GM13977 (cell line): ENCODE results near the gene MAMDC2.

ENCODE experiments used
- DNase-seq: peaks from one replicate; pipeline ENCODE4 v3.0.0; 2012; ENCODE audit warnings: low spot score
- CTCF ChIP-seq: IDR thresholded peaks from 2 replicates; pipeline ENCODE4 v1.5.1; 2012; ENCODE audit warnings: mild to moderate bottlenecking, control low read depth; ENCODE audit not compliant: insufficient read depth; ENCODE audit errors: extremely low read depth, missing control alignments
- in situ Hi-C: fragments of 300-500 bp; cut with MboI; formaldehyde crosslinking; loops from one replicate; pipeline ENCODE4 v1.12.0; 2022; ENCODE audit warnings: low sequenced_read_pairs, low pct_unique_long_range_greater_than_20kb, mixed read lengths, inconsistent platforms; ENCODE audit not compliant: unreplicated experiment

MAMDC2 gene

GRCh38 chr9:70043689-70044489, at the start of gene MAMDC2:
MAMDC2 (plus strand) TSS chr9:70043848; CDS start chr9:70044198, 350 bp downstream.
- DNase-seq, result no peak
- in situ Hi-C loops, result no loop called here
- no peak for TF ChIP-seq CTCF

- no peak for TF ChIP-seq CTCF
- in situ Hi-C loops, result no loop called here
- DNase-seq, result no peak
These were observed 47.8 kb upstream of the MAMDC2 start for GRCh38 chr9:69995846-69996245.

GRCh38 chr9:69996967-69997366, 46.7 kb upstream of the MAMDC2 start:
- DNase-seq, result no peak
- in situ Hi-C loops, result no loop called here
- TF ChIP-seq CTCF, result no peak

- DNase-seq, result no peak
- in situ Hi-C loops, result no loop called here
- no peak for TF ChIP-seq CTCF
These were observed 46.1 kb upstream of the MAMDC2 start for GRCh38 chr9:69997524-69997923.

- in situ Hi-C loops, result no loop called here
- TF ChIP-seq CTCF, result no peak
These were observed 44.3 kb upstream of the MAMDC2 start for GRCh38 chr9:69999315-69999714.

GRCh38 chr9:70000469-70000868, 43.2 kb upstream of the MAMDC2 start:
- in situ Hi-C loops, result no loop called here
- no peak for DNase-seq
- no peak for TF ChIP-seq CTCF

More at GRCh38 chr9:69999315-69999714, 44.3 kb upstream of the MAMDC2 start:
- no peak for DNase-seq
